GM18520 (cell line): ENCODE results near the gene PLEKHF1.
A peak's percentile ranks its signal among the peaks of the same experiment; 100 is the strongest.
"Not testable (repeated sequence)": the region's sequence is repeated elsewhere in the genome, so short reads cannot be mapped to it uniquely, and the experiment has no call there.

Source experiments
- ATAC-seq: cut with Tn5 transposase; IDR thresholded peaks from one replicate; pipeline ENCODE4 v1.9.1; 2021; ENCODE audit not compliant: unreplicated experiment

PLEKHF1 gene, protein sequence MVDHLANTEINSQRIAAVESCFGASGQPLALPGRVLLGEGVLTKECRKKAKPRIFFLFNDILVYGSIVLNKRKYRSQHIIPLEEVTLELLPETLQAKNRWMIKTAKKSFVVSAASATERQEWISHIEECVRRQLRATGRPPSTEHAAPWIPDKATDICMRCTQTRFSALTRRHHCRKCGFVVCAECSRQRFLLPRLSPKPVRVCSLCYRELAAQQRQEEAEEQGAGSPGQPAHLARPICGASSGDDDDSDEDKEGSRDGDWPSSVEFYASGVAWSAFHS

GRCh38 chr19:29665215-29665825 is at the start of gene PLEKHF1:
Gene PLEKHF1 (plus strand): TSS chr19:29665461. CDS start chr19:29673840, 8,379 bp downstream.
- ATAC-seq: peak; percentile 91

GRCh38 chr19:29615891-29616425 is 49.3 kb upstream of the PLEKHF1 start:
- ATAC-seq: no peak

- no peak for ATAC-seq
Observed at GRCh38 chr19:29616541-29616940, 48.7 kb upstream of the PLEKHF1 start.

DNA sequence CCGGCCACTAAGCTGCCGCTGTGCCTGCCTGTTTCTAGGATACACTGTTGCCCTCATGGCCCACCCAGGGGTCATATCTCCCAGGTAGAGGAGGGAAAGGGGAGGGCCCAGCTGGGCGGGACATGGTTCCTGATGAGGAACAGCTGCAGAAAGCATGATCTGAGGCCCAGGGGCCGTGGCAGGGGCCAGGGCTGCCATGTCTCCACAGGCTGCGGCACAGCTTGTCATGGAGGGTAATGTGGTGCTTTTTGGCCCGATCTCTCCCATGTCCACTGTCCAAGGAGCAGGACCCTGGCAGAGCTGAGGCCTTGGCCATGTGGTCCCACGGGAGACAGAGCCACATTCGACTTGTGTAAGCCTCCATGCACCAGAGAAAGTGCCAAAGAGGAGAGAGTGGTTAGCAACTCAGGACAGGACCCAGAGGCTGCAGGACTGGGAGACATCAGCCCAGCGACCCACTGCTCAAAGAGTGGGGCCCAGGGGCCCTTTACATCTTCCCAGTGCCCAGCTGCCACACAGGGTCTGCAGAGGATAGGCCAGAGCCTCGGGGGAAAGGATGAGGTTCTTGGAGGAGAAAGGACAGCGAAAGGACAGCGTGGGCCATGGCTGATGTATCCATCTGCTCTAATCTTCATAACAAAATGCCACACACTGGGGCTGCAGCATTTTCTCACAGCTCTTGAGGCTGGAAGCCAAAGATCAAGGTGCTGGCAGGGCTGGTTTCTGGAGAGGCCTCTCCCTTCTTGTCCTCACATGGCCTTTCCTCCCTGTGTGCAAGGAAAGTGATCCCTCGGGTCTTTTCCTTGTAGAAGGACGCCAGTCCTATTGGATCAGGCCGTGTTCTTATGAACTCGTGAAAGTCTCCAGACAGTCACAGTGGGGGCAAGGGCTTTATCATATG is 47.6 kb upstream of the PLEKHF1 start:
- ATAC-seq: no peak

DNA sequence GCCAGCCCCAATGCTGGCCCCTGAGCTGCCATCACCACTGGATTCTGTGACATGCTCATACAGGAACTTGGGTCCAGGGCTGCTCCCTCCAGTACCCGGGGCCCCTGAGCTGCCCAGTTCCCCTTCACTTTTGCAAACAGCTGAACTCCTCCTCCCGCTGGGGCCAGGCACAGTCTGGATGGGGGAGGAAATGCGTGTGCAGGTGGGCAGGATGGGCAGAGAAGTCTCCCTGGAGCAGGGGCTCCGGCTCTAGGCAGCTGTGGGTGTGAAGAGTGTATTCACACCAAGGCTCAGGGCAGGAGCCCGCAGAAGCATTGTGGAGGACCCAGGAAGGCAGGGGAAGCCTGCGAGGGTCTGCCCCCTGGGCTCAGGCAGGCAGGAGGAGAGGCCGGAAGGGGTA is 46.8 kb upstream of the PLEKHF1 start:
- no peak for ATAC-seq

- ATAC-seq: no peak
Observed at GRCh38 chr19:29618871-29619270, 46.4 kb upstream of the PLEKHF1 start.

DNA sequence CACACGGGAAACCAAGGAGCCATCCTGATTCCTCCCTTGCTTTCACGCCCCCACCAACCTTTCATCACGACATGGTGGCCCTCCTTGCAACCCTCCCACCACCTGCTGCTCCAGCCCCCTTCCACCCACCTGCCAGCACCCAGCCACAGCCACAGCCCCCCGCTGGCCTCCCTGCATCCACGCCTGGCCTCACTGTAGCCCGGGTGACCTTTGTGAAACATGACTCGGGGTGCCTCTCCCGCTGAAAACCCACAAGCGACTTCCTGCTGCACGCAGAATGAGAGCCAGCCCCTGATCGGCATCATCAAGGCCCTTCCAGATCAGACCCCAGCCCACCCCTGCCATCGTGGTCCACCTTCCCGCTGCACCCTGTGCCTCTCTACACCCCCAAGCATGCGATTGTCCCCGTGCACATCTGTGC is 44.3 kb upstream of the PLEKHF1 start:
- no peak for ATAC-seq

GRCh38 chr19:29622166-29623070 is 42.8 kb upstream of the PLEKHF1 start:
- ATAC-seq: no peak

- peak; percentile 69 for ATAC-seq
Observed at GRCh38 chr19:29623726-29624488, 41.4 kb upstream of the PLEKHF1 start.

GRCh38 chr19:29624489-29625185 is 40.6 kb upstream of the PLEKHF1 start:
- no peak for ATAC-seq

- no peak for ATAC-seq
Observed at GRCh38 chr19:29625186-29625651, 40.0 kb upstream of the PLEKHF1 start.

GRCh38 chr19:29626386-29626785 is 38.9 kb upstream of the PLEKHF1 start:
- no peak for ATAC-seq

DNA sequence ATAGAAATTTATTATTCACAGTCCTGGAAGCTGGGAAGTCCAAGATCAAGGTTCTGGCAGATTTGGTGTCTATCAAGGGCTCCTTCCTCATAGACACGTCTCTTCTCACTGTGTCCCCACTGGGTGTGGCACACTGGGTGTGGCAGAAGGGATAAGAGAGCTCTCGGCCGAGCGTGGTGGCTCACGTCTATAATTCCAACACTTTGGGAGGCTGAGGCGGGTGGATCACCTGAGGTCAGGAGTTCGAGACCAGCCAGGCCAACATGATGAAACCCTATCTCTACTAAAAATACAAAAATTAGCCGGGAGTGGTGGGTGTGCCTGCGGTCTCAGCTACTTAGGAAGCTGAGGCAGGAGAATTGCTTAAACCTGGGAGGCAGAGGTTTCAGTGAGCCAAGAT is 38.4 kb upstream of the PLEKHF1 start:
- ATAC-seq: not testable (repeated sequence)

GRCh38 chr19:29628661-29629385 is 36.4 kb upstream of the PLEKHF1 start:
- no peak for ATAC-seq

DNA sequence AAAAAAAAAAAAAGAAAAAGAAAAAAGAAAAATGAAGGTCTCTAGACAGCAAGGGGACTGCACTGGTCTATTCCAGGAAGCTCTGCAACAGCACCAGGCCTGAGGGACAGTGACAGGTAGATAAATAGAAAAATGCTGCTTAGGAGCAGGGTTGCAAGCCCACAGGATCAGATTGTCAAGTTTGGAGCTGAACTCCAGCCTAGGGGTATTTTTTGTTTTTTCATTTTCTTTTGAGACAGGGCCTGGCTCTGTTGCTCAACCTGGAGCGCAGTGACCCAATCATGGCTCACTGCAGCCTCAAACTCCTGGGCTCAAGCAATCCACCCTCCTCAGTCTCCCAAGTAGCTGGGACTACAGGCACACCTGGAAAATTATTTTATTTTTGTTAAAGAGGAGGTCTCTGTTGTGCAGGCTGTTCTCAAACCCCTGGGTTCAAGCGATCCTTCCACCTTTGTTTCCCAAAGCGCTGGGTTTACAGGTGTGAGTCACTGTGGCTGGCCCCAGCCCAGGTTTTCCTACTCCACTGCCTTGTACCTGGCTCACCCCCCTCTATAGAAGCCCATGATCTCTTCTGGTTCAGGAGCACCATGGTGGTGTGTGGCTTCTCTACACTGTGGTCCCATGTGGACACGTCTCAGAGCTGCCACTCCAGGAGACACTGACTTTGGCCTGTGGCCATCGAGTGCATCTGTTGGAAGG is 35.3 kb upstream of the PLEKHF1 start:
- no peak for ATAC-seq

DNA sequence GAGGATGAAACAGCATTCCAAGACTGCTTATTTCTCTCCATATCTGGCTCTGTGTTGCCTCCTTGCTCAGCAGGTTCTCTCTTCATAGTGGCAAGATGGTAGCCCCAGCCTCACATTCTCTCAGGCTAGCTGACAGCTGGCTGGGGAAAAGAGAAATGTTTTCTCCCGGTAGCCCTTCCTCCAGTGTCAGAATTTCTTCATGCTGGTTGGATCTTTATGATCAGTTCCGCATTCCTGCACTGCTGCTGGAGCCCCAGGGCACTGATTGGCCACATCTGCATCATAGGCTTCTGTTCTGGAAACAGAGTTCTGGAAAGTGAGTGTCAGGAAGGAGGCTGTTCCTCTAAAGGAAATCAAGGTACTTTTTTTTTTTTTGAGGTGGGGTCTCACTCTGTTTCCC is 34.6 kb upstream of the PLEKHF1 start:
- ATAC-seq: no peak

DNA sequence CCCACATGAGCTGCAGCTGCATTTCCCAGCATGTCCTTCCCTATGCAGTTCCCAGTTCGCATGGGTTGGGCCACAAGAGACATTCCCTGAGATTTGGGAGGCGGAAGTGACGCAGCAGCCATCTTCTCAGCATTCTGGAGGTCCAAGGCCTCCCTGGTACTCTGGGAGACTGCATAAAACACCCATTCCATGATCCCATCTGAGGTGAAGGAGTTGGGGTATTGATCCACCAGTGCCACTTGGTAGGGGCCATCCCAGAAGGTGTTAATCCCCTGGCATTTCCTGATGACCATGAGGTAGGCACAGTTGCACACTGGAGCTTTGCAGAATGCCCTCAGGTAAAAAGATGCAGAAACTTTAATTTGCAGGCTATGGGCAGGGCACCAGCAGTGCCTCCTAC is 33.8 kb upstream of the PLEKHF1 start:
- no peak for ATAC-seq

- ATAC-seq: no peak
Observed at GRCh38 chr19:29634002-29634401, 31.3 kb upstream of the PLEKHF1 start.
